CD4-positive, alpha-beta T cell treated with Interleukin-10 for 1 hour (primary cell): ENCODE measurements around the gene ARSB.
"Not testable (repeated sequence)": the region's sequence is repeated elsewhere in the genome, so short reads cannot be mapped to it uniquely, and the experiment has no call there.

ENCODE experiments used
- DNase-seq: peaks from one replicate; pipeline ENCODE4 v3.0.0-alpha.2; 2020

The ARSB gene

DNA sequence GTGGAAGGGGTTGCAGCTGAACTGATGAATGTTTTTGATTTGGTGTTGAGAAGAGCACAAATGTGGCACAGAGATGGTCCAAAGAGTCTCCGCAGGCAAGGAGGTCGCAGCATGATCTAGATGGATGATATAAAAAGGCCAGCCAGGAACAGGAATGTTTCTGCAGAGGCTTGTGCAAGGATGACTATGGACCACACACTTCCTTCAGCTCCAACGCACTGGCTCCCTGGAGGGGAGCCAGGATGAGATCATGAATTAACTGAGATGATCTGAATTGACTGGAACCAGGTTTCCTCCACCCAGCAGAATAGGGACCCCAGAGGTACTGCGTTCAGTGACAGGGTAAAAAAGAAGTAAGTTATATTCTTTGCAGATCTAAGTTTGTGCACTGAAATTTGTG, 89.0 kb downstream of the ARSB start:
- no peak for DNase-seq

DNA sequence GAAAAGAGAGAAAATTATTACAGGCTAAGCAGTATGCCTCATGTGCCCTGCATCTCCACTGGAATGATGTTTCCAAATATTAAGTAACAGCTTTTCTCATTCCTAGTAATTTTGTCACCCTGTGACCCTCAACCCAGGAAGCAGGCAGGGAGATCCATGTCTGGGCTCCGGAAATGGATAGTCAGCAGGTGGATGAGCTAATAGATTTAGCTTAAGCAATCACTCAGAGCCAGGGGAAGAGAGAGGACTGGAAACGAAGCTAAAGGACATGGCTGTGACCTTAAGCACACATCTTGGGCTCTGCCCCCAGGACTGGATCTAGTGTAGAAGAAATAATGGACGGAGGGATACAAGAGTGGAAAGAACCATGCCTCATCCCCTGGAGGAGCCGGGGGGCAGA, 89.5 kb downstream of the ARSB start:
- no peak for DNase-seq

DNA sequence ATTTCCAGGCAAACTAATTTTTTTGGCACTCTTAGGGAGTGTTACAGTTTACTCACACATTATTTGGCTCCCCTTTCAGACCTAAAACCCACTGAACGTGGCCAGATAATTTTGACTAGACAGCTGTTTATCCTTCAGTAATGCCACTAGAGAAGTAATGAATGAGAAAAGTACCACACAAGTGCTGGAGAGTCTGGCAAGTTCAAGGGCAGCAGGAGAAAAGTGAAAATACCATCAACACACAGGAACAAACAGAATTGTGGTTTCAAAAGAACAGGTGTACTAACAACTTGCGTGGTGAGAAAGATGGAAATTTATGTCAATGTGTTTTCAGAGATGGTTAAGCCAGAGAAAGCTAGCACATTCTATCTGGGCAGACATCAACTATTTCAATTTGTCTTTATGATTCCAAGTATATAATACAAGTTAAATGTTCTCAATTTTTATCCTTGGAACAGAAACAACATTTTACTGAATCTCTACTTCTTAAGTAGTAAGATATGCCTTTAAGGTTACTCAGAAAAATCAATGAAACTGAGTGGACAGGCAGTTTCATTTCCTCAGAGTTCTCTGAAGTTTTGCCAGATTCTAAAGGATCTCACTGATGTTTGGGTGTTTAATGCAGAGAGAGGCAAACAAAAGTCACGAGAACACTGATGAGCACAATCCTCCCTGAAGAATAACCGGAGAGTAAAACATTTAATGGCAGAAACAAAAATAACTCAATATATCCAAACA, 91.0 kb downstream of the ARSB start:
- no peak for DNase-seq

DNA sequence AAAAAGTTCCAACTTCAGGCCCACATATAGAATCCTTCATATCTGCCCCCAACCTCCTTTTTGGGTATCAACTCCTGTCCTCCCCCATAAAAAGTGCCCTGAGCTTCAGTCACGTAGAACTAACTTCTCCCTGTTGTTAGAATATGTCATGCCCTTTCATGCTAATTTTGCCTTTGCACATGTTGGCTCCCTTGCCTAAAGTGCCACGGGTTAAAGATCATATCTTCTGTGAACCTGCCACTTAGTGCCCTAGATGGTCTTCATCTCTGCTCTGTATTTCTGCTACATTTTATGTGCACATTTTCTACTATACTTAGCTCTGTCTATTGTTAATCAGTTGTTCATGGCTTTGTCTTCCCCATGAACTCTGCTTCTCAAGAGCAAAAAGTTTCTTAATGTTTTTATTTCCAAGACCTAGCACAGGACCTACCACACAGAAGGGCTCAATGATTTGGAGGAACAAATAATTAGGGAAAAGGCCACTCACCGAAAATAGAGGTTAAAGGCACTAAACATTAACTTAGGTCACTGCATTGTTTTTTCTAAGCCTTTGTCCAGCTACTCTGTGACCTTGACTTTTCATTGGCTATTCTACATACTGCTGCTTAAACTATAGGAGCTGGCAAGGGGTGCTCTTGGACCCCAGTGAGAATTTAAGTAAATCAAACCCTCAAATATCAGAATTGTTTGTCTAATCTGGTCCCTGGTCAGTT, 94.3 kb downstream of the ARSB start:
- no peak for DNase-seq

DNA sequence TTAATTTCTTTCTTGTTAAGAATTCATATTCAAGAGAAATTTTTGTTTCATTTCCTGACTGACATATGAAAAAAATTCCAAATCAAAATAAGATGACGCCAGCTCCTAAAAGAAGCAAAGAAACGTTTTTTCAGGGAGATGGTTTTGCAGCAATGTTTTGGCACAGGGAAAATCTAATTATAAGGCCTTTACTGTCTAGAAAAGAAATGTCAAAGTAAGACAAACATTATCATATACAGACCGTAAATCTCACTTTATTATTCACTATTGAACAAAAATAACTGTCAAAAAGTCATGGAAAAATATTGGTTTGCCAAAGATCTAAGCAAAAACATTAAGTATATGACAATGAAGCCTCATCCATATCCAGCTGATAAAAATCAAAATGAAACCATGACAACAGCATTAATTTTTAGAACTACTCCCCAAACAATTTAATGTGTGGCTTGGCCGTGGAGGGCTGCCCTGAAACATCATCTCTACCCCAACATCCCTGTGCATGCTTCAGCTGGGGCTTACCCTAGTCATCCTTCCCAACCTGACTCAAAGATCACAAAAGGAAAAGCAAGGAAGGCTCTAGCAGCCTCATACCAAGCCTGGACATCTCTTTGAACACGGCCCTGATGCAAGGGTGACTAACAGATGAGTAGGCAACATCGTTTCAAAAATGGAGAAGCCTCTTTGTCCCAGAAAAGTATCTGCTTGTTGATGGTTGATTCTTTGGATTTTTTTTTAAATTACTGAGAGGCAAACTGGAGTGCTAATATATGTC, 95.6 kb downstream of the ARSB start:
- no peak for DNase-seq

DNA sequence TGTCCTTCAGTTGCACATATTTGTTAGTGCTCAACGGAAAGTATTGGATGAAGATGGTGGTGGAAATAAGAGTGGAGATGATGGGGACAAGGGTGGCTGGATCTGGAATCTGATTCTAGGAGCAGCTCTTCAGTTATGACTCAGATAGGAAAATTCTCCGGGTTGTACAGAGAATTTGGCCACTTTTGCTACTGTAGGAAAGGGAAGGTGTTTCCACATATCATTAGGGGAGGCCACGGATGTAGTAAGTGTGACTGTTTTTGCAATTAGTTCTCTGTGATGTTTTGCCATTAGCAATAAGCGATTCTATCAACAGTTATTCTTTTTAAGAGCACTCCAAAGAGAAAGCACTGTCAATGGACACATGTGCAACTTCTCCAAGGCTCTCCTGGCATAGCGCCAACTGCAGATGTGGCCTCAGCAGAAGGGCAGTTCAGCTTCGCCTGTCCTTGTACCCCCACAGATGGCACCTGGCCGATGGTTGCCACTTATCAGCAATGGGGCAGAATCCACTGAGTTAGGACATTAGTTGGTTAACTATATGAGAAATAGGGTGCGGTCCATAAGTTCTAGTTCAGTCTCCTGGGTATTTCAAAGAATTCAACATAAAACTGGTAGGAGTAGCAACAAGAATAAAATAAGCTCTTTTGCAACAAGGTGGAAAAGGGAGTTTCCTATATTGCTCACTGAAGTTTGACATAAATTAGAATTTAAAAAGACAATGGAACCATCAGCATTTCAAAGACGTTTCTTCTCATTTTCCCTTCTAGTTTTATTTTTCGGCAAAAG, 96.3 kb downstream of the ARSB start:
- no peak for DNase-seq

DNA sequence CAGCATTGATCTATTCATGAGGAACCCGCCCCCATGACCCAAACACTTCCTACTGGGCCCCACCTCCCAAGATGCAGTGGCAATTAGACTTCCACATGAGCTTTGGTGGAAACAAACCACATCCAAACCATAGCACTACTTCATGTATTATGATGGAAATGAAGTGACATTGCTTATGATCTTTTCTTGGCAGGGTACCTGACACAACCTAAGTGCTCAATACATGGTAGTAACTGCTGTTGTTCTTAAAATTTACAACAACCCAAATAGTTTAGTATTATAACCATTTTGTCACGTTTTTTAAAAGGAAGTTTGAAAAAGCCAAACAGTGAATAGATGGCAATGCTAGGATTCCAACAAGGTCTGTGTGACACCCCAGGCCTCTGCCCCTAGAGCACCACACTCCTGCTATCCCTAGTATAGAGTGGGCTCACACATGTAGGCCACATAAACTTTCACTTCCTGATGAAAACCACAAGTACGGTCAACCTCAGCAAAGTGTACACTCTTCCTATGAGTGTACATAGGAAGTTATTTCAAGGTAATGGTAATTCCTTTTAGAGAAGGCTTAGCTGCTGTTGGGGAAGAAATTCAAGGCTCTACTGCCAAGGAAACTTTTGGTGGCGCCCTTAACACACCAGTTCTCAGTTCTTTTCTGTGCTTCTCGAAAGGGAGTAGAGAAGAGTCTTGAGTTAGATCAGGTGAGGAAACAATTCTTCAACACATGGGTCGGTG, 97.6 kb downstream of the ARSB start:
- no peak for DNase-seq

DNA sequence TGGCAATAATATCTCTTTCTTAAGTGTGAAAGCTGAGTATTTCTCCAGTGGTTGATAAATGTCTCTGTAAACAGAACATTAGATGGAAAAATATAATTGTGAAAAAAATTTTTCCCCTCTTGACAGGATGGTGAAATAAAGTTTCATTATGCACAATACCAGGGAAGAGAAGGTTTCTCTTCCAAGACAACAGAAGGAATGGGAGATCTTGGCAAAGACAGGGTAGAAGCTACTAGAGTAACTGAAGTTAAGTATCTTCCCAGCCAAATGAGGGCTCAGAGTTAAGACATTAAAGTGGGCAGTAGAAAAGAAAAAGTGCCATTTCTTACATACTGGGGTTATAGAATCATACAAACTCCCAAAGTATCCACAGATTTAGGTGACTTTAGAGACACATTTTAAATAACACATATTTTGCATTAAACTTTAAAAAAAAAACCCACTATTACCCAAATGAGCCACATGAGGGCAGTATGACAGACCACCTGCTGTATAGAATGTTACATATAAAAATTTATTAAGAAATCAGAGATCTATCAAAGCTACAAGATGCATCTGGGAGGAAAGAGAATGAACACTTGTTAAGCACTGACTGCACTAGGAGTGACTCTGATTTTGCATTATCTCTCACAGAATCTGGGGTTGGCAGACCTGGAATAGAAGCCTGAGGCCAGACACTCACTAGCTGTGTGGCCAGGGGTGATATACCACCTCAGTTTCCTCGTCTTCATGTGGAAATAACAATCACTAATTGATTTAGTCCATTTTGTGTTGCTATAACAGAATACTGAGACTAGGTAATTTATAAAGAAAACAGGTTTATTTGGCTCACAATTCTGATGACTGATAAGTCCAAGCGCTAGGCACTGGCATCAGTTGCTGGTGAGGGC, 98.5 kb downstream of the ARSB start:
- no peak for DNase-seq

DNA sequence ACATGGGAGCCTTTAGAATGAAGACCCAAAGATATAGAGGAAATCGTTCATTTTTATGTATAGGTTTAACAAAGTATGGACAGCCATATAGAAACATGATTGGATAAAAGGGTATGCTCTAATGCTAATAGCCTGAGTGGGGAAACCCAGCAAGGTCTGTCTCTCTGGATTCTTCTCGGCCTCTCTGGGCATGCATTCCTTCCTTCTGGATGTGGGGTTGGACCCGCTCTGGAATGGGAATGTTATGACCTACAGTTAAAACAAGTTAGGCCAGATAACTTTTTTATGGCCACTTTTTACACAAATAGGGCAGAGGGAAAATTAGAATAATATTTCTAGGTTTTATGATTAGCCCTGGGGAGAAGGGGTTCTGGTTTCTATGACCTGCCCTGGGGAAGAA, 103.2 kb downstream of the ARSB start:
- DNase-seq = no peak

DNA sequence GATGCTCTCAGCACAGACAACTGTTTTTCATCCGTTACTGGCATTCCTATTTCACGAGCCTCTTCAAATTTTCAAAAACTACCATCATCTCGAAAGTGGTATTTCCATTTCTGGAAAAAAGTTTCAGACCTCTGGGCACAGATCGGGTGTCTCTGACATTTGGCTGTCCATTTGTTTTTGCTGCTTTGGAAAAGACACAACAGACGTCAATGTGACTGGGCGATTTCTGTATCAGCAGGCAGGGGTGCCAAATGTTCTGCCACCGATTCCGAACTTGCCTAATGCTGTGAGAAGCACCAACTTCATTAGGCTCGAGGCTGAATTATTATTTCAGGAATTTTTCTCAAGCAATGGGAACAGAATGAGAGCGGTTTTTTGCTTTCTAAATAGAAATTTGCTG, 105.6 kb downstream of the ARSB start:
- no peak for DNase-seq

DNA sequence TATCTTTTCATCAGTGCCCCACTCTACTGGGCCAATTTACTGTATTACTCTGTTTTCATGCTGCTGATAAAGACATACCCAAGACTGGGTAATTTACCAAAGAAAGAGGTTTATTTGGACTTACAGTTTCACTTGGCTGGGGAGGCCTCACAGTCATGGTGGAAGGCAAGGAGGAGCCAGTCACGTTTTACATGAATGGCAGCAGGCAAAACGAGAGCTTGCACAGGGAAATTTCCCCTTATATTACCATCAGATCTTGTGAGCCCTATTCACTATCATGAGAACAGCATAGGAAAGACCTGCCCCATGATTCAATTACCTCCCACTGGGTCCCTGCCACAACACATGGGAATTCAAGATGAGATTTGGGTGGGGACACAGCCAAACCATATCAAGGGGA, 119.0 kb downstream of the ARSB start:
- not testable (repeated sequence) for DNase-seq

DNA sequence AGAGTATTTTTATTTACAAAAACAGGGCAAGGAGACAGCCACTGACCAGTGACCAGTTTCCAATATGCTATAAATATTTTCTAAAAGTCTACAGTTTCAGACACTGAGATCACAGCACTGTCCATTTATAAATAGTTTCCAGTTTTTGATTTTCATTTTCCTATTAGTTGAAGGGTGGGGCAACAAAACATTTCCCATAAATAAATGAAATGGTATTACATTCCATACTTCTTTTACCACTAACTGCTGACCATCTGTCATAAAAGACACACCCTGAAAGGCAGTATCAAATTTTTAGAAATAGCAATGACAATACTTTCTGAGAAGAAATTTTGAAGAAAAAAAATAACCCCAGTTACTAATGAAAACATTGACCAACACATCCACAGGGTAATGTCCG, 126.7 kb downstream of the ARSB start:
- DNase-seq = no peak

DNA sequence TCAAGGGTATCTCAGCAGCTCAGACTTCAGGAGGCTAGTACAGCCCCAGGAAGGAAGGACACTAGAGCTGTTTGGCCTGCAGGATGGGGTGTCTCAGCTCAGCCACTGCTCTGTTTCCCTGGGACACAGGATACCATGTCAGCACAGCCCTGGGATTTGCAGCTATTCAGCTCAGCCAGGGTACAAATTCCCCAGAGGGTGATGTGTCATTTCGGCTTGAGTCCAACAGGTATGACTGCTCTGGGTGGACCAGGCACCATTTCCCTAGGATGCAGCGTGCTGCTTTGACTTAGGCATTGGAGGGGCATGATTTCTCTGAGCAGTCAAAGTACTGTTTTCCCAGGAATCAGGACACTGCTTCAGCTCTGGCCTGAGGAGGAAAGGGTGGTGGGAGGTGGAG, 130.1 kb downstream of the ARSB start:
- no peak for DNase-seq

DNA sequence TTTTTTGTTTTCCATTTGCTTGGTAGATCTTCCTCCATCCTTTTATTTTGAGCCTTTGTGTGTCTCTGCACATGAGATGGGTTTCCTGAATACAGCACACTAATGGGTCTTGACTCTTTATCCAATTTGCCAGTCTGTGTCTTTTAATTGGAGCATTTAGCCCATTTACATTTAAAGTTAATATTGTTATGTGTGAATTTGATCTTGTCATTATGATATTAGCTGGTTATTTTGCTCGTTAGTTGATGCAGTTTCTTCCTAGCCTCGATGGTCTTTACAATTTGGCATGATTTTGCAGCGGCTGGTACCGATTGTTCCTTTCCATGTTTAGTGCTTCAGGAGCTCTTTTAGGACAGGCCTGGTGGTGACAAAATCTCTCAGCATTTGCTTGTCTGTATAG, 133.2 kb downstream of the ARSB start:
- DNase-seq = not testable (repeated sequence)

DNA sequence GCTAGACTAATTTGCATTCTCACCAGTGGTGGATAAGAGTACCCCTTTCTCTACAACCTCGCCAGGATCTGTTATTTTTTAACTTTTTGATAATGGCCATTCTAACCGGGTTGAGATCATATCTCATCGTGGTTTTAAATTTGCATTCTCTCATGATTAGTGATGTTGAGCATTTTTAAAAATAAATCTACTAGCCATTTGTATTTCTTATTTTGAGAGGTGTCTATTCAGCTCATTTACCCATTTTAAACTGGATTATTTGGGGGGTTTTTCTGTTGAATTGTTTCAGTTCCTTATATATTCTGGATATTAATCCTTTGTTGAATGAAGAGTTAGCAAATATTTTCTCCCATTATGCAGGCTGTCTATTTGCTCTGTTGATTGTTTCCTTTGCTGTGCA, 139.6 kb downstream of the ARSB start:
- DNase-seq = no peak

DNA sequence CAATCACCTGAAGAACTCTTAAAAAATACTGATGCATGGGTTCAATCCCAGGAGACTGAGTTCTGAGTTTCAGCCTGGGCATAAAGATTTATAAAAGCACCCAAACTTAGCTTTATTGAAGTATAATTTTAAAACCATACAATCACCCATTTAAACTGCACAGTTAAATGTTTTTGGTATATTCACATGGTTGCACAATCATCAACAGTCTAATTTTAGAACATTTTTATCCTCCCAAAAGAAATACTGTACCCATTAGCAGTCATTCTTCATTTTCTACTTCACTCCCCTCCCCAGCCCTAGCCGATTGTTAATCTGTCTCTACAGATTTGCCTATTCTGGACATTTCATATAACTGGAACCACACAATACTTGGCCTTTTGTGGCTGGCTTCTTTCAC, 141.7 kb downstream of the ARSB start:
- no peak for DNase-seq

DNA sequence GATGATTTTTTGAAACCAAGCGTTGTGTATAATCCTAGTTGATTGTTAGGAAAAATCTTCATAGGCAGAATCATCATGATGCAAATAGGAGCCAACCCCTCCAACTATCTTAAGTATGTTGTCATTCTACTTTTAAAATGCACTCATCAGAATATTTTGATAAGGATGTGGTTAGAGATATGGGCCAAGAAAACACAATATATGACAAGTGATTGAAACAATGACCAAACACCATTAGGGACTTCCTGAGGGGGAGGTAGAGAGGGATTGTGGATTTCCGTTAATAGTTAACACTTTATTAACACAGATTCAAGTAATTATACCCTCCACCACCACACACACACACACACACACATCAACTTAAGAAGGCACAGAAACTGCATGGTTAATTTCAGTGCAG, 143.3 kb downstream of the ARSB start:
- DNase-seq = no peak

DNA sequence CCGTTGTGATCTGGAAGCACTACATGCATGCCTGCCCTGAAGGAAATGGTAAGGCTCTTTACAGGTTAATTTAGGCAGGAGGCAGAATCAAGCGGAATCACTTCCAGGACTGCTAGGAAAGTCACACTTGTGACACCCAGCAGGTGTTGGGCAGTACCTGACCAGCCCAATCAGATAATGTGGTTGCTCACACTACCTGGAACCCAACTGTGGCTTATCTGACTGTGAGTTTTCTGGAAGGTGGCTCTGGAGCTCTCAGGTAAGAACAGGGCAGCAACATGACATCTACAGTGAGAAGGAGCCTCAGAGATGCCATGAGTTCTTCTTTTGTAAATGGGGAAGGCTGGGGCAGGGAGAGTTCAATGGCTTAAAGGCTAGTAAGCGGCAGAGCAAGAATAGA, 146.4 kb downstream of the ARSB start:
- DNase-seq = no peak

DNA sequence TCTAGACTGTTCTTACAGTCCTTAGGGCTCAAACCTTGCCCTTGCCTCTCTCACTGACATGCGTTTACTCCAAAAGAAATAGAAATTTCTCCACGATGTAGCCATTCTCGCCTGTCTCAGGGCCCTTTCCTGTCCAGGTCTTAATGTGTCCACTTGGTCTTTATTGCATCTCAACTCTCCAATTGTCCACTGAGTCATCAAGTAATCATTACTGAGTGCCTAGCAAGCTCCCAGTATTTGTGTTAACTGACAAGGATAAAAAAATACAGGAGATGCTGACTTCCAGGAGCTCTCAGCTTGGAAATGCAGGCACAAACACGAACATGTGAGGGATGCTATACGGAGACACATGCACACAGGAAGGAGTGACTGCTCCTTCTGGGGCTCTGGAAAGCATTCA, 147.3 kb downstream of the ARSB start:
- no peak for DNase-seq

DNA sequence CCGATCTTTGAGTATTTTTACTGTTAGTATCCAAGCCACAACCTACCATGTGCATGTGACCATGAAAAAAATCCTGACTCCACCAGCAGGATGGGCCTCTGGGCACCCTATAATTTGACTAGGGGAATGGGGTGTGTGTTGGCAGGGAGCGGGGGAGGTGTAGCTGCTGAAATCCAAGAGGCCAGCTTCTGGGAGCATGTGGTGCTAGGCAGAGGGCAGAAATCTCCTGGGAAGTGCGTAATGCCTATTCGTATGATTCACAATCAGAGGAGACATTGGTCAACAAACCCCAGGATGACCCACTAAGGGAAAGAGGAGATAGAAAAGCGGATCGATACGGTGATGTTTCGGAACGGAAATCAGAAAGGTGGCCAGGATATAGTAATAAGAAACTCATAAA, 149.9 kb downstream of the ARSB start:
- no peak for DNase-seq

DNA sequence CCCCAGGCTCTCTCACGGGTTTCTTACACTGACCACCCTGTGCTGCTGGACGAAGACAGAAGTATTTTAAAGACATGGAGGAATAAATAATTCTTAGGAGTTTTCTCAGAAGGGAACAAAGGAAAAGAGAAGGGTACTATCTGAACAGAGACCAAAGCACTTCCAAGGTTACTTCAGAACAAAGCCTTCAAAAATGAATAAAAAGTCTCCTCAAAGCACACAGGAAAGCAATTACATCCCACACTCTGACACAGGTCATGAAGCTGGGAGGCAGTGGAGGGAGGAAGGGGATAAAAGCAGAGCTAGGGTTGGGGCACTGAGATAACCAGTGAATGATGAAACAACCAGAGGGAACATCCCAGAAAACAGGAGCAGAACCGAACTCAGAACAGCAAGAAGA, 151.8 kb downstream of the ARSB start:
- DNase-seq = no peak
